ENCODE measurements around the gene HEBP2. TPM values are rescaled to one million over a fixed set of nuclear protein-coding genes. Genes with fewer than 3 reads are reported as not detected.
"Not testable (repeated sequence)": the region's sequence is repeated elsewhere in the genome, so short reads cannot be mapped to it uniquely, and the experiment has no call there.

HEBP2 gene
- total RNA-seq = 9.6 and 16.7 TPM in 2 replicates

- peak; percentile 86 to 89 for DNase-seq (ENCODE audit: low read depth in 2 of 2)
Measured at GRCh38 chr6:138403801-138404665, at the start of gene HEBP2. TSS of gene HEBP2 (plus strand) at chr6:138404223. CDS start at chr6:138404496, 273 bp downstream.

GRCh38 chr6:138357928-138358327, 46.1 kb upstream of the HEBP2 start:
- DNase-seq (ENCODE audit: low read depth in 2 of 2) = no peak

- DNase-seq (ENCODE audit: low read depth in 2 of 2) = not testable (repeated sequence)
Measured at GRCh38 chr6:138368684-138369083, 35.3 kb upstream of the HEBP2 start.

- no peak for DNase-seq (ENCODE audit: low read depth in 2 of 2)
Measured at GRCh38 chr6:138370631-138371451, 33.2 kb upstream of the HEBP2 start.

GRCh38 chr6:138371452-138371711, 32.6 kb upstream of the HEBP2 start:
- no peak for DNase-seq (ENCODE audit: low read depth in 2 of 2)

GRCh38 chr6:138371720-138372119, 32.3 kb upstream of the HEBP2 start:
- peak in 1 of 2 donors; percentile 80 for DNase-seq (ENCODE audit: low read depth in 2 of 2)

GRCh38 chr6:138372711-138373463, 31.1 kb upstream of the HEBP2 start:
- peak; percentile 68 to 77 for DNase-seq (ENCODE audit: low read depth in 2 of 2)

- no peak for DNase-seq (ENCODE audit: low read depth in 2 of 2)
Measured at GRCh38 chr6:138374230-138374629, 29.8 kb upstream of the HEBP2 start.

GRCh38 chr6:138374815-138375214, 29.2 kb upstream of the HEBP2 start:
- DNase-seq (ENCODE audit: low read depth in 2 of 2) = no peak

GRCh38 chr6:138377042-138377441, 27.0 kb upstream of the HEBP2 start:
- no peak for DNase-seq (ENCODE audit: low read depth in 2 of 2)

- DNase-seq (ENCODE audit: low read depth in 2 of 2) = no peak
Measured at GRCh38 chr6:138377844-138378243, 26.2 kb upstream of the HEBP2 start, which contains the start of gene SMIM28. TSS of gene SMIM28 (plus strand) at chr6:138377905. CDS start at chr6:138378073, 168 bp downstream.

- DNase-seq (ENCODE audit: low read depth in 2 of 2) = no peak
Measured at GRCh38 chr6:138378463-138378862, 25.6 kb upstream of the HEBP2 start.

- no peak for DNase-seq (ENCODE audit: low read depth in 2 of 2)
Measured at GRCh38 chr6:138382498-138383265, 21.3 kb upstream of the HEBP2 start.

GRCh38 chr6:138383776-138384175, 20.2 kb upstream of the HEBP2 start:
- no peak for DNase-seq (ENCODE audit: low read depth in 2 of 2)

GRCh38 chr6:138386897-138387296, 17.1 kb upstream of the HEBP2 start:
- no peak for DNase-seq (ENCODE audit: low read depth in 2 of 2)

- no peak for DNase-seq (ENCODE audit: low read depth in 2 of 2)
Measured at GRCh38 chr6:138387577-138388368, 16.2 kb upstream of the HEBP2 start.

- no peak for DNase-seq (ENCODE audit: low read depth in 2 of 2)
Measured at GRCh38 chr6:138389551-138389950, 14.5 kb upstream of the HEBP2 start.

GRCh38 chr6:138393871-138394783, 9.9 kb upstream of the HEBP2 start:
- no peak for DNase-seq (ENCODE audit: low read depth in 2 of 2)

GRCh38 chr6:138396709-138397108, 7.3 kb upstream of the HEBP2 start:
- no peak for DNase-seq (ENCODE audit: low read depth in 2 of 2)
